ENCODE results near the gene MAS1.

Gene MAS1

DNA sequence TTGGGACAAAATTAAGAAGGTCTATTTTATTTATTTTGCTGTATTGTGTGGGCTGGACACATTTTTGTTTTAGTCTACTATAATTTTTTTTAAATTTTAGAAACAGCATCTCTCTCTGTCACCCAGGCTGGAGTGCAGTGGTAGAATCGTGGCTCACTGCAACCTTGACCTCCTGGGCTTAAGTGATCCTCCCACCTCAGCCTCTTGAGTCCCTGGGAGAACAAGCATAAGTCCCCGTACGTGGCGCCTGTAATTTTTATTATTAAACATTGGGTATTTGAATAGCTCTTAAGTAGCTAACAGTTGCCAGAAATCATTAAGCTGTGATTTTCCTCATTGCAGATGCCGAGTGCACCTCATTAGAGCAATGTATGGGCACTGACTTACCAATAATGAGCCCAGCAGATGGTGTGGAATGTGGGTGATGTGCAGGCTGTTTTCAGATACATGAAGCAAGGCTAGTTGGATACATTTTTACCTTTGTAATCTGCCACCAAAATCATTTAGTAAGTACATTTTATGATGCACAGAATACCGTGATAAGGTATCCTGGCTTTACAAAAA lies 10.3 kb upstream of the MAS1 start:
- peak; percentile 86 for DNase-seq

DNA sequence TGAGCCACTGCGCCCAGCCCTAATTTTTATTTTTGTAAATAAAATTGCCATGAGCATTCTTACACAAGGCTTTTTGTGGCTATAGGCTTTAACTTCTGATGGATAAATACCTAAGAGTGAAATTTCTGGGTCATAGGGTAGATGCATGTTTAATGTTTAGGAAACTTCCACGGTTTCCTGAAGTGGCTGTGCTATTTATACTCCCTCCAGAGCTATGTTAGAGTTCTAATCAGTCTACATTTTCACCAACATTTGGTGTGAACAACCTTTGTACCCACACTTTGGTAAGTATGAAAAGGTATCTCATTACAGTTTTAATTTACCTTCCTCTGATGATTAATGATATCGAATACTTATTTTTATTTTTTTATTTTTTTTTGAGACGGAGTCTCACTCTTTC lies 6.1 kb upstream of the MAS1 start:
- DNase-seq: no peak

DNA sequence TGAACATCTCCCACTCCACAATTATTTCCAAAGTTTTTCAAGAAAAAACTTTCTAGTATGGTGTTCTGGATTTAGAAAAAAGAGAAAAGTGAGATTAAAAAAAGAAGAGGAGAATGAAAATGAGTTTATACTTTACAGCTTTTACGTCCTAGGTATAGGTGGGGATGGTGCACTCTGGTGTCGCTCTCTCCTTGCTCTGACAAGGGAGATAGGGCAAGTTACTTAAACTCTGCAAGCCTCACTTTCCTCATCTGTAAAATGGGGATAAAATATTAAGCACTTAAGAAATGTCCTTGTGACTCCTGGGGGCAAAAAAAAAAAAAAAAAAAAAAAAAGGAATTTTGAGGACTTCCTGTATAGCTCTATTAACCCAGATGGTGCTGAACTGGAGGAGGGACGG lies 4.5 kb upstream of the MAS1 start:
- no peak for DNase-seq

DNA sequence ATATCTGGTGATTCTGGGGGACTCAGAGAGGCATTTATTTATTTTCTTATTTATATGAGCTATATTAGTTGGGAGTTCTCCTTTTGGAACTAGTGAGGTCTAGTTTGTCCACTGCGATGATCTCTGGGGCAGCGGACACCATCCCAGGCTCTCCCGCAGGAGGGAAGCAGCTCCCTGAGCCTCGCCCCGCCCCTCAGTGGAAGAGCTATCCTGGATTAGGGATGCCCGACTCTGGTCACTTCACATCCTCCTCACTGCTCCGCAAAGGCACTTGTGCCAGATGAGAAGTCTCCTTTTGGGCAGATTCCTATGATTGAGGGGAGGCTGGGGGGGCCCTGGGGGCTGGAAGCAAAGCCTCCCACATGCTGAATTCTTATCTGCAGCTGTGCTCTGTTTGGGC lies 3.6 kb upstream of the MAS1 start:
- DNase-seq: no peak

DNA sequence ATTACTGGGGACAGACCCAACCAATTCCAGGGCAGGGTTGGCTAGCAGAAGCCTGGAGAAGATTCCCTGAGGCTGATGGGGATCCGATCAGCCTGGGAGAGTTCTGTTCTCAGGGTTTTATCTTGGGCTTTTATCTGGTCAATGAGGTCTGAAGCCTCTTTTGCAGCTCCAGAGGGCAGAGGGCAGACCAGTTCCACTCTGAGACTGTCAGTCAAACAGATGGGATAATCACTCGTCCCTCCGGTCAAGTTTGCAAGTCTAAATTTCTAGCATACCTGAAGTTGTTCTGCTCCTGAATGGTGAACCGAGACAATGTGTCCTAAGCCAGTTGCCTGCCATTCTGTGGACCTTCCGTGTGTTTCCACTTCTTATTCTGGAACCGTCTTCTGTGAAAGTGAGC lies 3.0 kb upstream of the MAS1 start:
- no peak for DNase-seq

DNA sequence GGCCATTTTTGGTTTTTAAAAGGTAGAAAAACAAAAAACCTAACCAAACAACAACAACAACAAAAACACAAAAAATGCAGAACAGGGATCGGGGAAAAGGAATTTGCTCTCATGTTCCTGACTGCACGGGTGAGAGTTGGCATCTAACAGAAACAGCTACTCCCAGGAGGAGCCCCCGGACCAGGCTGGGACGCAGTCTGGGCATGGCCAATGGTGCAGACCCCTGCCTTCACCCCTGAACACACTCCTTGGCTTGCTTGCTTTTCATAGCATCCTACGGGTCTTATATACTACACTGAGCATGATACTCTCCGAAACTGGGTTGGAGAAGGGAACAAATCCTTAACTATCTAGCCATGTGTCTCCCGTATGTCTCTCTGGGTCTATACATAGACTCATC lies 587 bp upstream of the MAS1 start:
- no peak for DNase-seq

DNA sequence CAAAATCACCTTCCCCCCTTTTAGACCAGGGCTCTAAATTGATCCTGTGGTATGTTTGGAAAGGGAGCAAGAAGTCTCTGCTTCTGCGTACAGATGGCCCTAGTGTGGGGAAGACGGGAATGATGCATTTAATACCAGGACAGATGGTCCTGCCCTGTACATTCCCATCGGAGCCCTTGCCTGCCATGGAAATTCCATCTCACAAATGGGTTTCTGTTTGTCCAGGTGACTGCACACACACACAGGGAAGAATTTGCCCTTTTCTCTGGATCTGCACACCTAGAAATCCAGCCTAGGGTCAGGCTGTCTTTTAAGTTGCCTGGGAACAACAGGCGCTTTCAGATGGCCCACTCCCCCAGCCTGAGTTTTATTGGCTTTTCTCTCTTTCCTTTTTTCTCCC lies 1.3 kb downstream of the MAS1 start:
- no peak for DNase-seq

DNA sequence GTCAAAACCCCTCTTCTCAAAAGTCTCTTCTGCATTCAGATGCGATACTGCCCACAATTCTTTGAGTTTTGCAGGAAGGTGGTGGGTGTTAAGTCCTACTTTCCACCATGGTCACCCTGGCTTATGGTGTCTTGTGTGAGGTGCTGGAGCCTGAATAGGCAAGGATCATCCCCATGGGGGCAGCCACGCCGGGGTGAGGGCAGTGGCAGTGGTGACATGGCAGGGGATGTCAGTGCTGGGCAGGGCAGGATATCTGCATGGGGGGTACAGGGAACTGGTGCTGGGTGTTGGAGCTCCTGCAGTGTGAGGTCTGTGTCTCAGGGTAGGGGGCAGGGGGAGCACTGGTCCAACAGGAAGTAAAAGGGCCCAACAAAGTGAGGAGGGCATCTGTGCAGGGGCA lies 2.3 kb downstream of the MAS1 start:
- DNase-seq: no peak

DNA sequence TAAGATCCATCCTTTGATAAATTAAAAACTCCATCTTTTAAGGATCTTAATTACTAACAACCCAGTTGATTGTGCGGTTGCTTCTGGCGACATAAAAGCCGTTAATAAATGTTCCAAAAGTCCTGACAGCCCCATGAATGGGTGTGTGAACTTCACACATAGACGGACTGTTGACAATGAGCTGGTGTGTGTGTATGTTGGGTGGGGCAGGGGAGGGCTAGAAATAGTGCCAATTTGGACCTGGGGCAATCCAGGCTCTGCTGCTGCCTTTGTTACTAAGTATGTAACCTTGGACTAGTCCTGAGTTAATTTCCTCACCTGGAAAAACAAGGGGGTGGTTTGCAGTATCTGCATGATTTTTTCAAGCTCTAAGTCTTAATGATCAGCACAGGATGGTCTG lies 4.2 kb downstream of the MAS1 start:
- no peak for DNase-seq

DNA sequence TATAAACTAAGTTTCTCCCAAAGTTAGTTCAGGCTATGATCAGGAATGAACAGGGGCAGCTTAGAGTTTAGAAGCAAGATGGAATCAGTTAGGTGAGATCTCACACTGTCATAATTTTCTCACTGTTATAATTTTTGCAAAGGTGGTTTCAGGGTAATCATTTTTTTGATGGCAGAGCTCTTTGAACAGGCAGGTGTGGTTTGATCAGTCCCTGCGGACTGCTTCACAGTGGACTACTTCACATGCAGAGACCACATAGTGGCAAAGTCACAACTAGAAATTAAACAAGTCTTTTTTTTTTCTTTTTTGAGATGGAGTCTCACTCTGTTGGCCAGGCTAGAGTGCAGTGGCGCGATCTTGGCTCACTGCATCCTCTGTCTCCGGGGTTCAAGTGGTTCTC lies 6.8 kb downstream of the MAS1 start:
- no peak for DNase-seq

DNA sequence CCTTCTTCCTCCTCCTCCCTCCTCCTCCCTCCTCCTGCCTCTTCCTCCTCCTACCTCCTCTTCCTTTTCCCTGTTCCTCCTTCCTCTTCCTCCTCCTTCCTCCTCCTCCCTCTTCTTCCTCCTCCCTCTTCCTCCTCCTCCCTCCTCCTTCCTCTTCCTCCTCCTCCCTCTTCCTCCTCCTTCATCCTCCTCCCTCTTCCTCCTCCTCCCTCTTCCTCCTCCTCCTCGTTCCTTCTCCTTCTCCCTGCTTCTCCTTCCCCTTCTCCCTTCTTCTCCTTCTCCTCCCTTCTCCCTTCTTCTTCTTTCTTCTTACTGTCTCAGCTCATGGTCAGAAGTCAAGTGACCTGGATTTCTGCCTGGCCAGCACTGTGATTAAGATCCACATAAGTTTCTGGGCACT lies 7.7 kb downstream of the MAS1 start:
- no peak for DNase-seq

DNA sequence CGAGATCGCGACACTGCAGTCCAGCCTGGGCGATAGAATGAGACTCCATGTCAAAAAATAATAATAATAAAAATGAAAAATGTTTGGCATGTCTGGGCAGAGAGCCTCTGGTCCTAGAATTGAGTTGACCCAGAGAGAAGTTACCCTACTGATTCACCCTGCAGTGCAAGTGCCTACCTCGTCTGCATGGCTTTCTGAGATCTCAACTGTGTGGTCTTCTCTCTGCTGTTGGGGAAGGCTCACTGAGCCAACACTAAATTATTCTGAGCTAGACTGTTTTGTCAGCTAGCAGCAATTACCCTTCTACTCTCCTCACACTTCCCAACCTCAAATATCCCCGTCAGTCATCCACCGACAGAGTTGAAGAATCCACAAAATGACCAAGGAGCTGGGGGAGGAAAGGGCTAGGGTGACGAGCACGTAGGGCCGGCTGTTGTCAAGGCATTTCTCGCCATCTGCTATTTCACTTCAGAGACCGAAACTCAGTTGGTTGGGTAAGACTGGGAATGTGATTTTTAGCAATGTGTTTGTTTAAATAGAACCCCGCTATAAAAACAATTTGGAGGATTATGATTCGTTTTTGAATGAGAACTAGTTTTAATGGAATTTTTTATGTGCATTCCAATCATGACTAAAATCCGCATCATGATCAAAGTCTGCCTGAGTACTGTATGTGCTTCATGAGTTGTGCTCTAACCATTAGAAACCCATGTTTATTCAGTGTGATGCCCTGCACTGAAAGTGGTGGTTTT lies 9.4 kb downstream of the MAS1 start:
- no peak for DNase-seq

DNA sequence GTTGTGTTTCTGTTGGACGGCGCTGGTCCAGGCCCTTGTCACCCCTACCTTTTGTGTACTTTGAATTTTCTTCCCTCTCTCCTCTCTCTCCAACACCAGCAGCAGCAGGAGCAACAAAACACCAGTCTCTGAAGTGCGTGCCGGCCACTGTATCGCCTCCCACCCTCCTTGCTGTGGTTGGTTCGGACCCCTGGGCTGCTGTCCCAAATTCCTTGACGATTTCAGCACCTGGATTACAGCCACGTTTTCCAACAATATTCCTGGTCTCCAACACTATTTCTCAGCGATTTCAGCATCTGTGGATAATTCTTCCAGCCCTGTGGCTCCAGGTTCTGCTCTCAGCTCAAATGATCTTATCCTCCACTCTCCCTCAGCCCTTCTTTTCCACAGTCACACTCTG lies 11.8 kb downstream of the MAS1 start:
- DNase-seq: no peak

DNA sequence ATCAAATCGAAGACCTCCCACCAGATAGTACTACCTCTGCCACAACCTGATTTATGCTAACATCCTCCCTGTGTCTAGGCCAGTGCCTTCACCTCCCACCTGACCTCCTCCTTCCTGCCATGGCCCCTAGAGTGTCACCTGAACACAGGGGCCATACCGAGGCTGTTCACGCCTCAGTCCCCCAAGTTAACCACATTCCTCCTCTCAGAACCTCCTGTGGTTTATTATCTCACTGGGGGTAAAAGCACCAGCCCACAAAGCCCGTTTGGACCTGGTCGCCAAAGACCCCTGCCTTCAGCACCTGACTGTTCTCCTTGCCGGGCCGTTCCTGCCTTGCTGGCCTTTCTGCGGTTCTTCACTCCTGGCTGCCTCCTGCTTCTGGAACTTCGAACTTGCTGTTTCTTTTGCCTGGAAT lies 13.7 kb downstream of the MAS1 start:
- no peak for DNase-seq

DNA sequence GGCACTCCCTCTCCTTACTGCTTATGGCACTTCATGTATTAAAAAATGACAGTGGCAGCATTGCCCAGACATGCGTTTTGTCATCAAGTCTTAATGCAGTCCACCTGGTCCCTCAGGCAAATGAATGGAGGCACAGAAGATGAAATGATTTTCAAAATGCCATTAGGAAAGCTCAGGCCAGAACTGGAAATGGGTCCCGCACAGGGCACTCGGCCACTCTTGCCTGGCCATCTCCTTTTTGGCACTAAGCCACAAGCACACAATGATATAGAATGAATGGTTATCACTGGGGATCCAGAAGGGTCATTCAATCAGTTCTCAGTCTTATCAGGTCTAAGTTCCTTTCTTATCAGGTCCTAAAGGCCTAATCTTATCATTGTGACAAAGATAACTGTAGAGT lies 15.6 kb downstream of the MAS1 start:
- DNase-seq: no peak

DNA sequence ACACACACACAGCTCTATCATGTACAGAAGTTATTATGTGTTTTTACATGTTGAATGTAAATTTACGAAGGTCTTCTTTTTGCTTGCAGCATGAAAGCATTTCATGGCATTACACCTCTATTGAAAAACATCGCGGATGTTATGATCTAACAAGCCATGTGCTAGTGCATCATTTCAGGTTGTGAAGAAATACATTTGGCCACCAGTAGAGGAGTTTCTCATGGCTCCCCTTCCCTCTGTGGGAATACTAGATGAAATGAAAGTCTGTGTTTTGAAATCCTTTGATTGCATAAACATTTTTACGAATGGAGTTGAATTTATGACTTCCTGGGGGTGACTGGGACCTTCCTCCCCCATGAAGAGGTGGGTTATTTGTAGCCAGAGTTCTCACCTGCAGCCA lies 17.7 kb downstream of the MAS1 start:
- DNase-seq: no peak

DNA sequence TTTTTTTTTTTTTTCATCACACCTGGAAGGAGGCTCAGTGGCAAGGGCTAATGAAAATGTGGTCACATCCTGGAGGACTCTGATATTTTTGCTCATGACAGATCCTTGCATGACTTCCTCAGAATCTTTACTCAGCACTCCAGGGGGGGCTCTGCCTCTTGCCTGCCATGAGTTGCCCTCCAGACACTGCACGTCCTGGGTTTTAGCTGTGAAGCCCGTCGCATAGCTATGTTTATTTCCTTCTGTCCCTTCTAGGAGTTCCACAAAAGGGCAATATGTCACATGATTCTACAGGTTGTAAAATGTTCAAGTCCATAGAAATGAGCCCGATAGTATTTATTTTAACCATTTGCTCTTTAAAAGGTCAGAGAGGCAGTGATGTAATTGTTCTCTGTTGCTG lies 18.2 kb downstream of the MAS1 start:
- DNase-seq: no peak

DNA sequence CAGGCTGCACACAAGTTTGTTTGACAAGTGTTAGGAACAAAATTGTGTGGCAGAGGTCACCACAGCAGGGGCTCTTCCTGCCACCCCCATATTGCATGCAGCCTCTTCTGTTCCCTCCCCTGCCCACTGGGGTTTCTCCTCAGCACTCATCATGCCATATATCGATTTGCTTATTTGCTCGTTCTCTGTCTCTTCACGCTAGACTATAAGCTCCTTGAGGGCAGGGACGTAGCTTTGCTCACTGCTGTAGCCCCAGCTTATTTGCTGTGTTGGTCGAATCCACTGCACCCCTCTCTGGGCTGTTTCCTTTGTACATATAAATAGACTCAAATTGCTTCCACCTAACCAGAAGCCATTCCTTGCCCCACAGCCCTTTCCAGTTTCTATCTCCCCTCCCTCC lies 19.6 kb downstream of the MAS1 start:
- no peak for DNase-seq

DNA sequence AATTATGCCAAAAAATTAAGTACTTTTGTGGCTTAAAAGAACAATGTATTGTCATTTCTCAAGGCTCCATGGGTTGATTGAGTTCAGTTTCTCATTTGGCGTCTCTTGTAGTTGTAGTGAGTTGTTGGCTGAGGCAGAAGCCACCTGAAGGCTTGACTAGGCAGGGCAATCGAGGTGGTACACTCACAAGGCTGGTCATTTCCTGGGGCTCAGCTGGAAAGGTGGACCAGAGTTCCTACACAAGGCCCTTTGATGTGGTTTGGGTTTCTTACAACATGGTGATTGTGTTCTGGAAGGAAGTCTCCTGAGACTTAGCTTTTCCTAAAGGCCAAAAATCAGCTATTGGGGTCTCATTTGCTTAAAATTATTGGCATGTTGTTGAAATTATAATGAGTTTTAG lies 22.6 kb downstream of the MAS1 start:
- no peak for DNase-seq

DNA sequence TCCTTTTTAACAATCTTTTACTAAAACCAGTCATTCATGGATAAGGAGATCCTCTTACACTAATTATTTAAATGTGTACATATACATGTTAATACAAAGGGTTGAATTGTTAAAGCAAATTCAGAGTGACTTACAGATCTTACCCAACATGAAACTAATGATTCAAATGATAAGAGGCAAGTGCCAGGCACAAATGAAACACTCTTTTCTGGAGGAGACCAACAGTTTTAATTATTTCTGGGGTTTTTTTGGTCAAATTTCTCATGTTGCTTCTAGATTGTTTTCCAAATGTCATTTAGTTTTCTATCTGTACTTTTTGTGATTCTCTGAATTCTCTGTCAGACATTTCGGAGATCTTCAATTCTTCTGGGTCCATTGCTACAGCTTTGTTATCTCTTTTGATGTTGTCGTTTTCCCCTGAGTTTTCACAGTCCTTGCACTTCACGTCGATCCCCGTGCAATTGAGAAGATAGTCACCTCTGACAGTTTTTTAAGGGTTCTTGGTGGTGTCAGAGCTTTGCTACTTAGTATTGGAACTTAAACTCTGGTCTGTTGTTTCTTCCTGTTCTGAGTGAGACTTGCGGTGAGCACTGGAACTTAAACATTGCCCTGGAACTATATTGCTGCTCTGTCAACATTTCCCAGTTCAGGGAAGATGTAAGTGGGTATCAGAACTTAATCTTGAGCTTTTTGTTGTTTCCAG lies 23.2 kb downstream of the MAS1 start:
- DNase-seq: no peak

DNA sequence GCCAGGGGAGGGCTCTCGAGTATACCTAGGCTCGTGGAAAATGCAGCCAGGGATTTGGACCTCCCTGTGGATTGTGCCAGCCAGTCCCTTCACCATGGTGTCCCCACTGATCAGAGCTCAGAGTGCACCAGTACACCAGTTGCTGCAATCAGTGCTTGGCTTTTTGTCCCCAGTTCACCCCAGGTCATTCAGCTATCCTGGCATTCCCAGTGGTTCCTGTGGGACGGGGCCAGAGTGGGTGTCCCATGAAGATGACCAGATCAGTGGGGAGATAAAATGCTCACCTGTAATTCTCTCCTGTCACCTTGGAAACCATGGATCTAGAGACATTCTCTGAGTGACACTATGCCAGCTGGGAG lies 23.8 kb downstream of the MAS1 start:
- DNase-seq: no peak

DNA sequence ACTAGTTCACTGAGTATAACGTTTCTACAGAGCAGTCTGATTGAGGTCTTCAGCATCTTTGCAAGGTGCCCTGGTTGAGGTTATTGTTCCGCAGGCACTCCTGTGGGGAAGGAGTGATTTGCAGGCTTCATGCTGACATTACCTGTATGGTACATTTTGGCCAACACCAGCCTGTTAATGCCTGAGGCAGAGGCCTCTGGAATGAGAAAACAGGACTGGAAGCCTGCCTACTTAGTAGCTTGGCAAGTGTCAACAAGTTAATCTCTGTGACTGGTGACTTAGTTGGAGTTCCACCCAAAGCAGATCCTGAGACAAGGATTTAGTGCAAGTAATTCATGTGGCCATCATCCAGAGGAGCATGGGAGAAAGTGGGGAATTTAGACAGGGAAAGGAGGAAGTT lies 24.6 kb downstream of the MAS1 start:
- no peak for DNase-seq

DNA sequence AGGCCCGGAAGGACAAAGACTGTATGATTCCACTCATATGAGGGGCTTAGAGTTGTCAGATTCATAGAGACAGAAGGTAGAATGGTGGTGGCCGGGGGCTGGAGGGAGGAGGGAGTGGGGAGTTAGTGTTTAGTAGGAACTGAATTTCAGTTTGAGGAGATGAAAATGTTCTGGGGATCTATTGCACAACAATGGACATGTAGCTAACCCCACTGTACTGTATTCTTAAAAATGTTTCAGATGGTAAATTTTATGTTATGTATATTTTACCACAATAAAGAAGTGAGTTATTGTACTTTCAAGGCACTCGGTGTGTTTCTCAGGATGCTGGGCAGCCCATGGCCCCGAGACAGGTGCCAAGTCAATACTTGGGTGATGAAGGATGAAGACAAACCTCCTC lies 25.4 kb downstream of the MAS1 start:
- DNase-seq: no peak

DNA sequence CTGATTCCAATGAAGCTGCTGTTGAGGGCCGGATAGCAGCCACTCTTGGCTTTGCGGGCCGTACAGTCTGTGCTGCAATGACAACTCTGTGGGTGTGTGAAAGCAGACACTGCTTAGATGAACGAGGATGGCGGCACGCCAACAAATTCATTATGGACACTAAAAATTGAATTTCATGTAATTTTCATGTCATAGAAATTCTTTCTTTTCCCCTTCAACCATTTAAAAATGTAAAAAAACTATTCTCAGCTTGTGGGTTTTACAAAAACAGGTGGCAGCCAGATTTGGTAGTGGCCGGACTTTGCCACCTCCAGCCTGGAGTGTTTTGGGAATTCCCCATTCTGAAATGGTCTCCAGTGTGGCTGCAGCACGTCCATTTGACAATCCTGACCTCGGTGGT lies 26.0 kb downstream of the MAS1 start:
- DNase-seq: no peak

DNA sequence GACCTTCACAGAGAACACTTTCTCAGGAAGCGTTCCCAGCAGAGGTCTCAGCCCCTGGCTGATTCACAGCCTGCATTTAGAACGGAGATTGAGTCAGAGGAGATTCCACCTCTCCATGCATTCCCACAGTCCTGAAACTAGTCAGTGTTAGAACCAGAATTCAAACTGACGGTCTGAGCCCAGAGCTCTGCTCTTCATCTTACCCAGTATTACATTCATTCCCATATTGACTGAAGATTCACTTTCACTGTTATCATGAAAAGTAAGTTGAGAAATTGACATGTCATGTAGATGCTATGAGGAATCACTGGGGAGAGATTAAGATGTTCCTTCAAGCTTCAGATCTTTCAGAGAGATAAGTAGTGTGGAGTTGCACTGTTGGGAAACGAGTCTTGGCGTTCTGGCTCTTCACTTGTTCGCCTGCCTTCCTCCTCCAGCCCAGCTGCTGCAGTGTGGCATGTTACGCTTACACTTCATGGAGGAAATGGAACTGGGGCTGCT lies 28.3 kb downstream of the MAS1 start:
- DNase-seq: no peak
